Measurements from ENCODE around the gene CRYGC. TPM values are rescaled to one million over a fixed set of nuclear protein-coding genes. Genes with fewer than 3 reads are reported as not detected.

CRYGC gene
- total and polyA plus RNA-seq, 2 of the 8 experiments (the other 6 are each of a cell fraction or from before 2014, with no cell fraction given): not detected

DNA sequence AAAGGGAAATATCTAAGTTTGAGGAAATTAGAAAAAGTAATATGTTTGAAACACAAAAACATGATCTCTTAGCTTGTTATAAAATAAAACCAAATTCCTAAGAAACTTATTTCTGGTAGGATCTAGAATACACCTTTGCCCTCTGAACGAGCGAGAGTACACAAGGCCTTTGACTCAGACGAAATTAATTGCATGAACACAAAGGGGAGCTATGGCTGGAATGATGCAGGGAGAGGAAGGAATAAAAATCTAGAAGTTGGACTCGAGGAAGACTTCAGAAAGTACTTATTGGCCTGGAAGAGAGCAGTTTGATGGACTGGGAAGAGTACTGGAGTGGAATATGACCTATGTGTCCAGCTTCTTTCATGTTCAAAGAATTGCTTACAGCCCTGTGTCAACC, 4.4 kb downstream of the CRYGC start:
- H3K23me2 ChIP-seq (ENCODE audit: low read depth, low read length): no peaks in the 10 kb centered on the region
- H3K23ac ChIP-seq (ENCODE audit: insufficient read length): no peak overlapping the region
- no peaks in the 10 kb centered on the region for H3K27me3 ChIP-seq (replicated peaks in 1 of 4; ENCODE audit: control insufficient read depth in 3 of 4, extremely low read depth in 1 of 4, insufficient read depth in 3 of 4, low read length in 3 of 4)
- no peak overlapping the region for H3K9ac ChIP-seq (replicated peaks in 1 of 4; ENCODE audit: extremely low read depth in 1 of 4, low read depth in 3 of 4, low read length in 3 of 4)
- no peak overlapping the region for H4K91ac ChIP-seq (replicated peaks; ENCODE audit: insufficient read length, low read length)
- no peaks in the 10 kb centered on the region for H3K79me1 ChIP-seq (ENCODE audit: low read depth, low read length)
- H3K4me3 ChIP-seq (ENCODE audit: extremely low read depth in 1 of 4, insufficient read depth in 2 of 4, low read depth in 3 of 4, low read length in 4 of 4): no peak overlapping the region
- ChIA-PET CTCF (ENCODE audit: partially characterized antibody) (interaction anchor here (0.5 to 2.3 kb wide), 7 partner anchors 11 to 121 kb away, joined by 3 to 10 read pairs (median 3); no protein-coding TSS in a partner anchor), POLR2A (ENCODE audit: partially characterized antibody) (interaction anchor here (1.3 kb wide), 1 partner anchor 20 kb away, joined by 3 read pairs; no protein-coding TSS in a partner anchor)
- no peak overlapping the region for H2AFZ ChIP-seq (ENCODE audit: low read length)
- no peak overlapping the region for H4K8ac ChIP-seq (ENCODE audit: extremely low read depth, insufficient read depth, low read length)
- no peak overlapping the region for H3K4ac ChIP-seq (replicated peaks; ENCODE audit: insufficient read length, low read depth, low read length)
- H3K4me2 ChIP-seq (ENCODE audit: insufficient read depth in 1 of 2, low read depth in 2 of 2, low read length in 2 of 2): no peak overlapping the region; a peak in 1 of 4 replicates
- H2BK5ac ChIP-seq (ENCODE audit: low read depth, low read length): no peak overlapping the region
- H3K4me1 ChIP-seq (replicated peaks in 1 of 4; ENCODE audit: control insufficient read depth in 3 of 4, insufficient read depth in 4 of 4, low read length in 3 of 4): no peaks in the 10 kb centered on the region
- H3K56ac ChIP-seq (replicated peaks; ENCODE audit: insufficient read length, low read depth, low read length): no peak overlapping the region
- no peaks in the 10 kb centered on the region for H4K20me1 ChIP-seq (replicated peaks in 1 of 2; ENCODE audit: control insufficient read depth in 1 of 2, insufficient read depth in 2 of 2, low read length in 2 of 2)
- no peak for FAIRE-seq
- H2BK15ac ChIP-seq (ENCODE audit: low read length): no peak overlapping the region
- no peaks in the 10 kb centered on the region for H3K36me3 ChIP-seq (ENCODE audit: control insufficient read depth in 2 of 4, insufficient read depth in 4 of 4, low read length in 3 of 4)
- no peaks in the 10 kb centered on the region for H3K9me3 ChIP-seq (ENCODE audit: insufficient read depth in 2 of 2, low read depth in 1 of 2, low read length in 1 of 2)
- no peak overlapping the region for H2BK20ac ChIP-seq (ENCODE audit: low read length)
- H2AK5ac ChIP-seq (ENCODE audit: low read depth, low read length): no peak overlapping the region
- DNase-seq (ENCODE audit: low read depth in 1 of 2, low spot score in 2 of 2): no peak
- H2BK120ac ChIP-seq (replicated peaks; ENCODE audit: low read depth, low read length): no peak overlapping the region
- no peak overlapping the region for H2BK12ac ChIP-seq (ENCODE audit: low read depth, low read length)
- H3K14ac ChIP-seq (ENCODE audit: insufficient read length): no peak overlapping the region
- H3K18ac ChIP-seq (ENCODE audit: extremely low read depth, low read length): no peak overlapping the region
- H3K27ac ChIP-seq (ENCODE audit: low read depth, low read length): no peak overlapping the region
- 83% methylated on average over 4 of the region's 4 CpGs; no CpG with 5 or more reads in 1 of the 2 experiments for WGBS, 2 experiments (ENCODE audit: extremely low coverage in 1 of 2, insufficient coverage in 1 of 2, insufficient read length in 1 of 2, insufficient replicate concordance in 2 of 2, low coverage in 1 of 2, low lambda C conversion rate in 2 of 2, missing lambda C conversion rate in 1 of 2)
- H3K79me2 ChIP-seq (ENCODE audit: control insufficient read depth in 1 of 2, insufficient read depth in 2 of 2, low read length in 2 of 2): no peaks in the 10 kb centered on the region
- no peak overlapping the region for H4K5ac ChIP-seq (ENCODE audit: insufficient read length, low read depth, low read length)
- TF ChIP-seq RXRA (IDR thresholded peaks at IDR 0.05; ENCODE audit: insufficient read depth, low read depth, low read length) (no peak), CTBP2 (IDR thresholded peaks at IDR 0.05; ENCODE audit: borderline replicate concordance, insufficient read depth, insufficient read length, low read length) (no peak), RNF2 (IDR thresholded peaks at IDR 0.05; ENCODE audit: borderline replicate concordance, low read depth, low read length, missing control alignments, poor library complexity, severe bottlenecking) (no peak), KDM1A (IDR thresholded peaks at IDR 0.05; ENCODE audit: borderline replicate concordance, low read length) (no peak), NRF1 (IDR thresholded peaks at IDR 0.05; ENCODE audit: low read depth, low read length) (no peak), SP4 (IDR thresholded peaks at IDR 0.05; ENCODE audit: low read length) (no peak), TAF1 (IDR thresholded peaks at IDR 0.05; ENCODE audit: low read depth, low read length) (no peak), KDM5A (IDR thresholded peaks at IDR 0.05; ENCODE audit: low read length) (no peak), EZH2 (IDR thresholded peaks at IDR 0.05; ENCODE audit: low read depth, low read length, severe bottlenecking) (no peak)
- TF ChIP-seq, protein P1, sequence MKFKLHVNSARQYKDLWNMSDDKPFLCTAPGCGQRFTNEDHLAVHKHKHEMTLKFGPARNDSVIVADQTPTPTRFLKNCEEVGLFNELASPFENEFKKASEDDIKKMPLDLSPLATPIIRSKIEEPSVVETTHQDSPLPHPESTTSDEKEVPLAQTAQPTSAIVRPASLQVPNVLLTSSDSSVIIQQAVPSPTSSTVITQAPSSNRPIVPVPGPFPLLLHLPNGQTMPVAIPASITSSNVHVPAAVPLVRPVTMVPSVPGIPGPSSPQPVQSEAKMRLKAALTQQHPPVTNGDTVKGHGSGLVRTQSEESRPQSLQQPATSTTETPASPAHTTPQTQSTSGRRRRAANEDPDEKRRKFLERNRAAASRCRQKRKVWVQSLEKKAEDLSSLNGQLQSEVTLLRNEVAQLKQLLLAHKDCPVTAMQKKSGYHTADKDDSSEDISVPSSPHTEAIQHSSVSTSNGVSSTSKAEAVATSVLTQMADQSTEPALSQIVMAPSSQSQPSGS (IDR thresholded peaks at IDR 0.05; ENCODE audit: low read length): no peak
- TF ChIP-seq, protein P2, sequence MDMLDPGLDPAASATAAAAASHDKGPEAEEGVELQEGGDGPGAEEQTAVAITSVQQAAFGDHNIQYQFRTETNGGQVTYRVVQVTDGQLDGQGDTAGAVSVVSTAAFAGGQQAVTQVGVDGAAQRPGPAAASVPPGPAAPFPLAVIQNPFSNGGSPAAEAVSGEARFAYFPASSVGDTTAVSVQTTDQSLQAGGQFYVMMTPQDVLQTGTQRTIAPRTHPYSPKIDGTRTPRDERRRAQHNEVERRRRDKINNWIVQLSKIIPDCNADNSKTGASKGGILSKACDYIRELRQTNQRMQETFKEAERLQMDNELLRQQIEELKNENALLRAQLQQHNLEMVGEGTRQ (IDR thresholded peaks at IDR 0.05; ENCODE audit: low read length): no peak

Measured in H1 (cell line).